ENCODE data around the gene FLVCR1.
"Not testable (repeated sequence)": the region's sequence is repeated elsewhere in the genome, so short reads cannot be mapped to it uniquely, and the experiment has no call there.

FLVCR1 gene

GRCh38 chr1:212860713-212861581 lies 2.9 kb downstream of the FLVCR1 start:
- no peak for DNase-seq (ENCODE audit: low read depth)

- no peak for DNase-seq (ENCODE audit: low read depth)
Observed at GRCh38 chr1:212862111-212862690, 4.1 kb downstream of the FLVCR1 start.

GRCh38 chr1:212863345-212863744 lies 5.3 kb downstream of the FLVCR1 start:
- DNase-seq (ENCODE audit: low read depth), result not testable (repeated sequence)

- no peak for DNase-seq (ENCODE audit: low read depth)
Observed at GRCh38 chr1:212864201-212864600, 6.1 kb downstream of the FLVCR1 start.

- DNase-seq (ENCODE audit: low read depth), result no peak
Observed at GRCh38 chr1:212867192-212867591, 9.1 kb downstream of the FLVCR1 start.

- DNase-seq (ENCODE audit: low read depth), result no peak
Observed at GRCh38 chr1:212871976-212872375, 13.9 kb downstream of the FLVCR1 start.

- no peak for DNase-seq (ENCODE audit: low read depth)
Observed at GRCh38 chr1:212873518-212873917, 15.4 kb downstream of the FLVCR1 start.

- DNase-seq (ENCODE audit: low read depth), result no peak
Observed at GRCh38 chr1:212878418-212878817, 20.3 kb downstream of the FLVCR1 start.

- no peak for DNase-seq (ENCODE audit: low read depth)
Observed at GRCh38 chr1:212879947-212880690, 22.0 kb downstream of the FLVCR1 start.

GRCh38 chr1:212884592-212884991 lies 26.5 kb downstream of the FLVCR1 start:
- no peak for DNase-seq (ENCODE audit: low read depth)

- DNase-seq (ENCODE audit: low read depth), result no peak
Observed at GRCh38 chr1:212892108-212892507, 34.0 kb downstream of the FLVCR1 start.

GRCh38 chr1:212899845-212900244 lies 41.8 kb downstream of the FLVCR1 start:
- DNase-seq (ENCODE audit: low read depth), result no peak

- DNase-seq (ENCODE audit: low read depth), result no peak
Observed at GRCh38 chr1:212901290-212901689, 43.2 kb downstream of the FLVCR1 start.

- DNase-seq (ENCODE audit: low read depth), result no peak
Observed at GRCh38 chr1:212902054-212902453, 44.0 kb downstream of the FLVCR1 start.

- no peak for DNase-seq (ENCODE audit: low read depth)
Observed at GRCh38 chr1:212903664-212904063, 45.6 kb downstream of the FLVCR1 start.

GRCh38 chr1:212908071-212908470 lies 50.0 kb downstream of the FLVCR1 start:
- not testable (repeated sequence) for DNase-seq (ENCODE audit: low read depth)

GRCh38 chr1:212908971-212909370 lies 50.9 kb downstream of the FLVCR1 start:
- no peak for DNase-seq (ENCODE audit: low read depth)

GRCh38 chr1:212909652-212910063 lies 51.6 kb downstream of the FLVCR1 start:
- DNase-seq (ENCODE audit: low read depth), result no peak

GRCh38 chr1:212910213-212910612 lies 52.1 kb downstream of the FLVCR1 start:
- DNase-seq (ENCODE audit: low read depth), result not testable (repeated sequence)

- DNase-seq (ENCODE audit: low read depth), result not testable (repeated sequence)
Observed at GRCh38 chr1:212913638-212914037, 55.6 kb downstream of the FLVCR1 start.

GRCh38 chr1:212914110-212914509 lies 56.0 kb downstream of the FLVCR1 start:
- DNase-seq (ENCODE audit: low read depth), result not testable (repeated sequence)

GRCh38 chr1:212914789-212915188 lies 56.7 kb downstream of the FLVCR1 start:
- no peak for DNase-seq (ENCODE audit: low read depth)

All from stimulated activated CD8-positive, alpha-beta memory T cell treated with anti-CD3 and anti-CD28 coated beads, Interleukin-15, amount 100 ng/mL, for 1 hour (primary cell).